Spleen (tissue), 11 donors: ENCODE measurements around the gene MYO3A. TPM values are rescaled to one million over a fixed set of nuclear protein-coding genes. Genes with fewer than 3 reads are reported as not detected.

Source experiments
- DNase-seq: peaks from one replicate; pipeline ENCODE4 v3.0.0-alpha.2; 2020
- H3K27ac ChIP-seq, 8 donors: fragments of 200-600 bp; sonication (generic) in 7 of 8; 1 replicate in 4 of 8; 2 replicates in 4 of 8; pipeline versions ENCODE4 v1.5.0 to v1.8.0; 2016 to 2021; ENCODE audit warnings: inconsistent platforms in 4 of 8, mild to moderate bottlenecking in 4 of 8, moderate library complexity in 1 of 8
- H3K27me3 ChIP-seq, 7 donors: fragments of 200-600 bp; sonication (generic) in 6 of 7; replicated peaks in 1 of 7; 1 replicate in 4 of 7; 2 replicates in 3 of 7; pipeline versions ENCODE4 v1.5.0 to v1.8.0; 2016 to 2021; ENCODE audit warnings: inconsistent platforms in 3 of 7, mild to moderate bottlenecking in 1 of 7
- H3K36me3 ChIP-seq, 6 donors: fragments of 200-600 bp; sonication (generic) in 5 of 6; 1 replicate in 4 of 6; 2 replicates in 2 of 6; pipeline versions ENCODE4 v1.5.0 to v1.8.0; 2016 to 2021; ENCODE audit warnings: inconsistent platforms in 2 of 6
- H3K4me1 ChIP-seq, 6 donors: fragments of 200-600 bp; sonication (generic) in 5 of 6; 1 replicate in 3 of 6; 2 replicates in 3 of 6; pipeline versions ENCODE4 v1.5.0 to v1.8.0; 2016 to 2021; ENCODE audit warnings: inconsistent platforms in 3 of 6
- H3K4me3 ChIP-seq, 8 donors: fragments of 200-600 bp; sonication (generic) in 7 of 8; 1 replicate in 4 of 8; 2 replicates in 4 of 8; pipeline versions ENCODE4 v1.5.0 to v1.8.0; 2016 to 2021; ENCODE audit warnings: inconsistent platforms in 4 of 8, mild to moderate bottlenecking in 4 of 8, moderate library complexity in 2 of 8
- H3K9me3 ChIP-seq, 8 donors: fragments of 200-600 bp; sonication (generic) in 7 of 8; 1 replicate in 4 of 8; 2 replicates in 4 of 8; pipeline versions ENCODE4 v1.5.0 to v1.8.0; 2016 to 2021; ENCODE audit warnings: inconsistent platforms in 4 of 8
- POLR2A ChIP-seq, 3 donors: fragments of 450-650 bp; IDR thresholded peaks; one replicate each; pipeline ENCODE4 v1.5.1; 2017; ENCODE audit warnings: antibody characterized with exemption in 3 of 3, mild to moderate bottlenecking in 1 of 3
- POLR2AphosphoS5 ChIP-seq, 3 donors: sonication (generic); formaldehyde crosslinking; IDR thresholded peaks; one replicate each; pipeline ENCODE4 v1.5.1; 2017; ENCODE audit warnings: antibody characterized with exemption in 3 of 3
- WGBS, 5 donors: extraction: QIAGEN DNeasy Blood & Tissue Kit in 3 of 5; methylation state at CpG; one replicate each; pipeline versions ENCODE4 v1.1.5 to v1.1.7; 2013 to 2018; 5-methylcytosine and 5-hydroxymethylcytosine counted together
- intact Hi-C: fragments of 100-400 bp; cut with DNase I; formaldehyde crosslinking; loops from one replicate; pipeline ENCODE4 v1.15.0; 2023; ENCODE audit warnings: low total_unique reads
- polyA plus RNA-seq, 3 donors: library from polyadenylated mRNA; stranded (reverse); fragments of 200-250 nt; gene quantifications; one replicate each; pipeline ENCODE4 v1.2.1, GENCODE V29; 2013
- total RNA-seq, 7 donors: library from RNA; depleted of rRNA in 3 of 7; stranded (reverse); fragments of >200 nt in 3 of 7; fragmentation: NEBNext Ultra II Directional in 4 of 7; extraction: Animal tissue kit (Norgen Biotek cat#: 25700) in 4 of 7; gene quantifications; one replicate each; pipeline versions ENCODE4 v1.1.0 to v1.2.1, GENCODE V29; 2016 to 2021
- TF ChIP-seq, protein P1 (sequence below), 11 experiments: fragments of 200-600 bp in 7 of 11; fragments of 450-650 bp in 4 of 11; sonication (generic) in 4 of 11; IDR thresholded peaks in 8 of 11; conservative IDR thresholded peaks in 3 of 11; 1 replicate in 7 of 11; 2 replicates in 4 of 11; pipeline versions ENCODE4 v1.4.0 to v1.8.0; 2016 to 2021; ENCODE audit warnings: antibody characterized with exemption in 11 of 11, inconsistent platforms in 4 of 11, mild to moderate bottlenecking in 1 of 11
- donor health status: healthy with polysubstance abuse.
- donor health status: DM: no; HTN: no; CAD: no; lungs with moderate emphysema.
- donor health status: DM: no; HTN: no; CAD: no.
- donor health status: Bipolar disorder and iron deficiency.
- donor health status: healthy.
- donor health status: DM: no; HTN: no; CAD: no.
- donor health status: DM: yes; HTN: yes; CAD: no.

Gene MYO3A
- total and polyA plus RNA-seq, 10 donors: 0.09 to 1.3 (median 0.34) TPM; not detected in 1

GRCh38 chr10:25954851-25955250 lies 20.8 kb downstream of the MYO3A start:
- H3K27ac ChIP-seq: no peak overlapping the region

DNA sequence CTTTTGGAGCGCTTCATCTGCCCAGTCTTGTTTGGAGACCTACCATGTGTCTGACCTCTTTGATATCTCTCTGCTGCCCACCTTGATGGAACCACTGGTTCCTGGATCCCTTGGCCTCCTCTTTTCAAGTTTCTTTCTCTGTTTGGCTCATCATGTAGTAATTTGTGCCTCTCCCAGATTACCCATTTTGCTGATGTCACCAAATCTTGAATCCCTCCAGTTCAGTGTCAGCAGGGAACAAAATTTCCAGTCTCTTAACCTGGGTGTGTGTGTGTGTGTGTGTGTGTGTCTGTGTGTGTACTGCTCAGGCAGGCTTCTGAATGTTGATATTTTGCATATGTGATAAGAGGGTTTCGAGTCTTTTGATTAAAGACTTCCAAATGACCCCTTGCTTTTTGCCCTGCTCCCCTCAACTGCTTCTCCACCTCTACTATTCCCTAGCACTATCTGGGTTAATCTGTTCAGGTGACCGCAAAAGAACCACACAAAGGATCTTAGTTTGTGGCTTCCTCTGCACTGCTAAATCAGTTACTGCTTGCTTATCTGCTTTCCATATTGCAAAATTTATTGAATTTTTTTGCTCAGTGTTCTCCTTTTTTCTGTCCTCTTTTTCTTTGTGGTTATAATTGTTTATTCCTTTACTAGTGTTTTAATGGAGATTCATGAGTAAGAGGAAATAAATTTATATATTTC lies 25.7 kb downstream of the MYO3A start:
- TF ChIP-seq POLR2AphosphoS5 (IDR thresholded peaks at IDR 0.05) (no peak), POLR2A (IDR thresholded peaks at IDR 0.05) (no peak)
- TF ChIP-seq, protein P1, sequence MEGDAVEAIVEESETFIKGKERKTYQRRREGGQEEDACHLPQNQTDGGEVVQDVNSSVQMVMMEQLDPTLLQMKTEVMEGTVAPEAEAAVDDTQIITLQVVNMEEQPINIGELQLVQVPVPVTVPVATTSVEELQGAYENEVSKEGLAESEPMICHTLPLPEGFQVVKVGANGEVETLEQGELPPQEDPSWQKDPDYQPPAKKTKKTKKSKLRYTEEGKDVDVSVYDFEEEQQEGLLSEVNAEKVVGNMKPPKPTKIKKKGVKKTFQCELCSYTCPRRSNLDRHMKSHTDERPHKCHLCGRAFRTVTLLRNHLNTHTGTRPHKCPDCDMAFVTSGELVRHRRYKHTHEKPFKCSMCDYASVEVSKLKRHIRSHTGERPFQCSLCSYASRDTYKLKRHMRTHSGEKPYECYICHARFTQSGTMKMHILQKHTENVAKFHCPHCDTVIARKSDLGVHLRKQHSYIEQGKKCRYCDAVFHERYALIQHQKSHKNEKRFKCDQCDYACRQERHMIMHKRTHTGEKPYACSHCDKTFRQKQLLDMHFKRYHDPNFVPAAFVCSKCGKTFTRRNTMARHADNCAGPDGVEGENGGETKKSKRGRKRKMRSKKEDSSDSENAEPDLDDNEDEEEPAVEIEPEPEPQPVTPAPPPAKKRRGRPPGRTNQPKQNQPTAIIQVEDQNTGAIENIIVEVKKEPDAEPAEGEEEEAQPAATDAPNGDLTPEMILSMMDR (IDR thresholded peaks at IDR 0.05 in 8 of 11, conservative IDR thresholded peaks at IDR 0.05 in 3 of 11): no peak
- Histone ChIP-seq H3K4me1 (no peaks in the 10 kb centered on the region), H3K27ac (no peak overlapping the region), H3K9me3 (peaks cover 0 to 21% (median 7%) of the 10 kb centered on the region in 8 donors), H3K4me3 (no peak overlapping the region), H3K27me3 (no peaks in the 10 kb centered on the region), H3K36me3 (no peaks in the 10 kb centered on the region)
- WGBS, 5 donors: 46 to 60% (median 50%) methylated on average over 3 of the region's 3 CpGs
- intact Hi-C loops: no loop called here
- DNase-seq: no peak

More at GRCh38 chr10:25954851-25955250, 20.8 kb downstream of the MYO3A start:
- DNase-seq: no peak
- TF ChIP-seq POLR2AphosphoS5 (IDR thresholded peaks at IDR 0.05) (no peak), POLR2A (IDR thresholded peaks at IDR 0.05) (no peak)
- TF ChIP-seq, protein P1 (IDR thresholded peaks at IDR 0.05 in 8 of 11, conservative IDR thresholded peaks at IDR 0.05 in 3 of 11): no peak
- H3K4me1 ChIP-seq: no peaks in the 10 kb centered on the region
- H3K4me3 ChIP-seq: no peak overlapping the region
- H3K27me3 ChIP-seq: peaks cover 0 to 4% (median 0%) of the 10 kb centered on the region in 7 donors
- 64 to 85% (median 78%) methylated on average over 1 of the region's 1 CpG for WGBS, 5 donors
- peaks cover 0 to 21% (median 7%) of the 10 kb centered on the region in 8 donors for H3K9me3 ChIP-seq
- intact Hi-C loops: no loop called here
- no peaks in the 10 kb centered on the region for H3K36me3 ChIP-seq

GRCh38 chr10:25965584-25965983 lies 31.6 kb downstream of the MYO3A start:
- no peaks in the 10 kb centered on the region for H3K36me3 ChIP-seq
- H3K27ac ChIP-seq: no peak overlapping the region
- intact Hi-C loops: no loop called here
- WGBS, 5 donors: 65 to 87% (median 75%) methylated on average over 4 of the region's 4 CpGs
- H3K9me3 ChIP-seq: no peaks in the 10 kb centered on the region
- H3K4me1 ChIP-seq: no peaks in the 10 kb centered on the region
- DNase-seq: no peak
- H3K27me3 ChIP-seq: peaks cover 0 to 5% (median 0%) of the 10 kb centered on the region in 7 donors
- H3K4me3 ChIP-seq: no peak overlapping the region
- TF ChIP-seq POLR2A (IDR thresholded peaks at IDR 0.05): no peak
- no peak for TF ChIP-seq POLR2AphosphoS5 (IDR thresholded peaks at IDR 0.05)
- TF ChIP-seq, protein P1 (IDR thresholded peaks at IDR 0.05 in 8 of 11, conservative IDR thresholded peaks at IDR 0.05 in 3 of 11): no peak

DNA sequence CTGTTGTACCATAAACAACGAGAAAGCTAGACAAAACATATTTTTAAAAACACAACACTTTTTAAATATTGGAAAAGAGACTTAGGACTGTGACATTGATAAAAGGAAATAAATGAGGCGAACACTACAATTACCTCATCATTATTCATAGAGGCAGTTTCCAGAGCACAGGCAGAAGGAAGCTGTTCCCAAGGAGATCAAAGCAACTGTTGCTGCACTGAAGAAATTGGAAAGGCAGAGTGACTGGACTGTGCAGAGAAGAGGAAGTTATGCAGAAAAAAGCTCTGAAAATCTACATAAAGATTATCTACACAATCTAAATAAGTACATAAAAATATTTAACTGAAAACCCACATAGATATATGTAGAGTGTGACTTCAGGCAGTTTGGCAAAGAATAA lies 32.8 kb downstream of the MYO3A start:
- DNase-seq: no peak
- H3K4me3 ChIP-seq: no peak overlapping the region
- no peaks in the 10 kb centered on the region for H3K9me3 ChIP-seq
- intact Hi-C loops: no loop called here
- no peaks in the 10 kb centered on the region for H3K36me3 ChIP-seq
- peaks cover 0 to 5% (median 0%) of the 10 kb centered on the region in 7 donors for H3K27me3 ChIP-seq
- no peaks in the 10 kb centered on the region for H3K4me1 ChIP-seq
- TF ChIP-seq, protein P1 (IDR thresholded peaks at IDR 0.05 in 8 of 11, conservative IDR thresholded peaks at IDR 0.05 in 3 of 11): no peak
- TF ChIP-seq POLR2AphosphoS5 (IDR thresholded peaks at IDR 0.05) (no peak), POLR2A (IDR thresholded peaks at IDR 0.05) (no peak)
- WGBS, 5 donors: 41 to 52% (median 51%) methylated on average over 2 of the region's 2 CpGs
- no peak overlapping the region for H3K27ac ChIP-seq
